GM19463 (cell line): ENCODE data around the gene ATP6V1D.
"Not testable (repeated sequence)": the region's sequence is repeated elsewhere in the genome, so short reads cannot be mapped to it uniquely, and the experiment has no call there.

ENCODE experiments used
- ATAC-seq: cut with Tn5 transposase; IDR thresholded peaks from one replicate; pipeline ENCODE4 v1.9.1; 2021; ENCODE audit warnings: mild to moderate bottlenecking, moderate library complexity; ENCODE audit not compliant: unreplicated experiment

The ATP6V1D gene

GRCh38 chr14:67359775-67360469 lies at the start of gene ATP6V1D, which contains the start of gene EIF2S1:
TSS of gene ATP6V1D (minus strand) at chr14:67359804. CDS start at chr14:67359698, 106 bp downstream.
TSS of gene EIF2S1 (plus strand) at chr14:67360328. CDS start at chr14:67364768, 4,440 bp downstream.
- ATAC-seq, result peak; percentile 90

GRCh38 chr14:67408122-67408801 lies 48.7 kb upstream of the ATP6V1D start:
- ATAC-seq, result not testable (repeated sequence)

- no peak for ATAC-seq
Observed at GRCh38 chr14:67405771-67406170, 46.2 kb upstream of the ATP6V1D start.

- ATAC-seq, result no peak
Observed at GRCh38 chr14:67400434-67400833, 40.8 kb upstream of the ATP6V1D start.

GRCh38 chr14:67397536-67397935 lies 37.9 kb upstream of the ATP6V1D start:
- ATAC-seq, result no peak

- no peak for ATAC-seq
Observed at GRCh38 chr14:67396381-67396970, 36.9 kb upstream of the ATP6V1D start.

GRCh38 chr14:67395876-67396189 lies 36.2 kb upstream of the ATP6V1D start:
- no peak for ATAC-seq

GRCh38 chr14:67395086-67395875 lies 35.7 kb upstream of the ATP6V1D start:
- no peak for ATAC-seq

GRCh38 chr14:67393689-67394088 lies 34.1 kb upstream of the ATP6V1D start:
- no peak for ATAC-seq

- ATAC-seq, result no peak
Observed at GRCh38 chr14:67392800-67393199, 33.2 kb upstream of the ATP6V1D start.

- ATAC-seq, result no peak
Observed at GRCh38 chr14:67392123-67392522, 32.5 kb upstream of the ATP6V1D start.

GRCh38 chr14:67391268-67391667 lies 31.7 kb upstream of the ATP6V1D start:
- no peak for ATAC-seq

GRCh38 chr14:67389811-67390534 lies 30.4 kb upstream of the ATP6V1D start:
- no peak for ATAC-seq

- ATAC-seq, result no peak
Observed at GRCh38 chr14:67389275-67389674, 29.7 kb upstream of the ATP6V1D start.

GRCh38 chr14:67387195-67387594 lies 27.6 kb upstream of the ATP6V1D start:
- ATAC-seq, result no peak

- no peak for ATAC-seq
Observed at GRCh38 chr14:67385618-67386017, 26.0 kb upstream of the ATP6V1D start.

GRCh38 chr14:67385120-67385519 lies 25.5 kb upstream of the ATP6V1D start:
- ATAC-seq, result no peak

GRCh38 chr14:67377916-67378315 lies 18.3 kb upstream of the ATP6V1D start:
- no peak for ATAC-seq

- ATAC-seq, result peak; percentile 78
Observed at GRCh38 chr14:67373347-67373746, 13.7 kb upstream of the ATP6V1D start.

- peak; percentile 12 for ATAC-seq
Observed at GRCh38 chr14:67372833-67373232, 13.2 kb upstream of the ATP6V1D start.
